Stomach (tissue), 9 donors: Measurements from ENCODE around the gene SYCE3. TPM values are rescaled to one million over a fixed set of nuclear protein-coding genes. Genes with fewer than 3 reads are reported as not detected.

Source experiments
- DNase-seq, 2 donors: peaks; one replicate each; pipeline versions ENCODE4 v3.0.0 to v3.0.0-alpha.2; 2013 to 2019
- H3K27ac ChIP-seq, 5 donors: fragments of 200-600 bp in 4 of 5; sonication (generic) in 4 of 5; one replicate each; pipeline ENCODE4 v1.5.1; 2013 to 2019; ENCODE audit warnings: mild to moderate bottlenecking in 1 of 5, moderate library complexity in 1 of 5
- H3K27me3 ChIP-seq, 3 donors: fragments of 200-600 bp; sonication (generic); one replicate each; pipeline ENCODE4 v1.5.1; 2017 to 2019; ENCODE audit warnings: mixed run types in 1 of 3
- H3K36me3 ChIP-seq, 4 donors: fragments of 200-600 bp; sonication (generic); 1 replicate in 3 of 4; 2 replicates in 1 of 4; pipeline ENCODE4 v1.5.1; 2016 to 2019
- H3K4me1 ChIP-seq, 4 donors: fragments of 200-600 bp; sonication (generic); one replicate each; pipeline ENCODE4 v1.5.1; 2016 to 2019
- H3K4me3 ChIP-seq, 4 donors: fragments of 200-600 bp; sonication (generic) in 3 of 4; one replicate each; pipeline ENCODE4 v1.5.1; 2016 to 2019; ENCODE audit warnings: mild to moderate bottlenecking in 1 of 4
- H3K9me3 ChIP-seq, 4 donors: fragments of 200-600 bp; sonication (generic); one replicate each; pipeline ENCODE4 v1.5.1; 2016 to 2019
- CTCF ChIP-seq, 7 experiments: fragments of 450-650 bp in 4 of 7; fragments of 200-600 bp in 3 of 7; sonication (generic) in 3 of 7; IDR thresholded peaks; one replicate each; pipeline ENCODE4 v1.5.1; 2016 to 2019; ENCODE audit warnings: antibody characterized with exemption in 7 of 7, control low read depth in 2 of 7, mild to moderate bottlenecking in 1 of 7
- EP300 ChIP-seq: sonication (generic); formaldehyde crosslinking; IDR thresholded peaks from one replicate; pipeline ENCODE4 v1.6.1; 2017; ENCODE audit warnings: antibody characterized with exemption
- POLR2A ChIP-seq, 4 donors: fragments of 450-650 bp; IDR thresholded peaks; one replicate each; pipeline ENCODE4 v1.6.1; 2016; ENCODE audit warnings: antibody characterized with exemption in 4 of 4, control low read depth in 2 of 4, mild to moderate bottlenecking in 1 of 4, moderate library complexity in 1 of 4
- POLR2AphosphoS5 ChIP-seq, 3 donors: sonication (generic); formaldehyde crosslinking; IDR thresholded peaks; one replicate each; pipeline ENCODE4 v1.6.1; 2016; ENCODE audit warnings: antibody characterized with exemption in 3 of 3
- WGBS, 5 donors: extraction: QIAGEN DNeasy Blood & Tissue Kit in 3 of 5; methylation state at CpG; one replicate each; pipeline versions ENCODE4 v1.1.5 to v1.1.7; 2013 to 2018; 5-methylcytosine and 5-hydroxymethylcytosine counted together
- intact Hi-C: fragments of 100-400 bp; cut with DNase I; formaldehyde crosslinking; loops from one replicate; pipeline ENCODE4 v1.15.1; 2023; ENCODE audit warnings: low total_unique reads
- polyA plus RNA-seq, 3 donors: library from polyadenylated mRNA; stranded (reverse); fragments of 200-250 nt; gene quantifications; one replicate each; pipeline ENCODE4 v1.2.3, GENCODE V29; 2013
- total RNA-seq, 5 donors: library from RNA; depleted of rRNA; stranded (reverse); fragments of >200 nt; gene quantifications; one replicate each; pipeline versions ENCODE4 v1.1.0 to v1.2.3, GENCODE V29; 2014 to 2016
- donor health status: healthy with polysubstance abuse.
- donor health status: Bipolar disorder and iron deficiency.
- donor health status: healthy.

Gene SYCE3
- total and polyA plus RNA-seq, 8 donors, result 0.80 to 1.9 TPM; not detected in 6

GRCh38 chr22:50585781-50586180 lies 23.1 kb upstream of the SYCE3 start:
- Histone ChIP-seq H3K27ac (no peak overlapping the region), H3K4me3 (no peak overlapping the region), H3K9me3 (no peaks in the 10 kb centered on the region), H3K27me3 (no peaks in the 10 kb centered on the region), H3K4me1 (peaks cover 21 to 22% (median 22%) of the 10 kb centered on the region in 4 donors), H3K36me3 (peaks cover 0 to 3% (median 0%) of the 10 kb centered on the region in 4 donors)
- no peak for DNase-seq
- 88 to 97% (median 94%) methylated on average over 8 of the region's 8 CpGs for WGBS, 5 donors
- no peak for TF ChIP-seq EP300
- TF ChIP-seq POLR2A (IDR thresholded peaks at IDR 0.05), result no peak
- no peak for TF ChIP-seq POLR2AphosphoS5 (IDR thresholded peaks at IDR 0.05)
- no peak for TF ChIP-seq CTCF (IDR thresholded peaks at IDR 0.05)
- intact Hi-C loops, result no loop called here

GRCh38 chr22:50585238-50585637 lies 22.5 kb upstream of the SYCE3 start:
- no peak for DNase-seq
- H3K27me3 ChIP-seq, result no peaks in the 10 kb centered on the region
- H3K4me1 ChIP-seq, result peaks cover 22 to 28% (median 23%) of the 10 kb centered on the region in 4 donors
- WGBS, 5 donors, result 85 to 97% (median 90%) methylated on average over 3 of the region's 3 CpGs
- intact Hi-C loops, result no loop called here
- H3K27ac ChIP-seq, result no peak overlapping the region
- H3K36me3 ChIP-seq, result peaks cover 0 to 8% (median 3%) of the 10 kb centered on the region in 4 donors
- TF ChIP-seq POLR2A (IDR thresholded peaks at IDR 0.05) (no peak), EP300 (no peak), POLR2AphosphoS5 (IDR thresholded peaks at IDR 0.05) (no peak), CTCF (IDR thresholded peaks at IDR 0.05) (no peak)
- no peak overlapping the region for H3K4me3 ChIP-seq
- no peaks in the 10 kb centered on the region for H3K9me3 ChIP-seq

GRCh38 chr22:50584106-50585096 lies 21.7 kb upstream of the SYCE3 start:
- intact Hi-C loops, result no loop called here
- peak overlapping the region in 1 of 5 donors; percentile 98 for H3K27ac ChIP-seq
- H3K36me3 ChIP-seq, result peaks cover 0 to 16% (median 10%) of the 10 kb centered on the region in 4 donors
- H3K4me1 ChIP-seq, result peaks cover 22 to 28% (median 23%) of the 10 kb centered on the region in 4 donors
- 91 to 95% (median 94%) methylated on average over 23 of the region's 23 CpGs for WGBS, 5 donors
- no peaks in the 10 kb centered on the region for H3K9me3 ChIP-seq
- no peak for DNase-seq
- TF ChIP-seq EP300, result no peak
- TF ChIP-seq POLR2A (IDR thresholded peaks at IDR 0.05), result no peak
- no peak for TF ChIP-seq CTCF (IDR thresholded peaks at IDR 0.05)
- TF ChIP-seq POLR2AphosphoS5 (IDR thresholded peaks at IDR 0.05), result no peak
- no peaks in the 10 kb centered on the region for H3K27me3 ChIP-seq
- no peak overlapping the region for H3K4me3 ChIP-seq

- Histone ChIP-seq H3K27ac (peak overlapping the region; percentile 77 to 100 (median 97)), H3K9me3 (no peaks in the 10 kb centered on the region), H3K27me3 (peaks cover 0 to 2% (median 0%) of the 10 kb centered on the region in 3 donors), H3K4me3 (peak overlapping the region; percentile 66 to 82 (median 79)), H3K4me1 (peaks cover 27 to 39% (median 31%) of the 10 kb centered on the region in 4 donors), H3K36me3 (peaks cover 0 to 27% (median 17%) of the 10 kb centered on the region in 4 donors)
- TF ChIP-seq POLR2AphosphoS5 (IDR thresholded peaks at IDR 0.05) (no peak), POLR2A (IDR thresholded peaks at IDR 0.05) (no peak), EP300 (no peak), CTCF (IDR thresholded peaks at IDR 0.05) (no peak)
- WGBS, 5 donors, result 5 to 7% (median 6%) methylated on average over 20 to 37 of the region's 37 CpGs
- intact Hi-C loops, result no loop called here
- no peak for DNase-seq
These were observed 20.7 kb upstream of the SYCE3 start for GRCh38 chr22:50583294-50583861.
